Measurements from ENCODE around the gene TEX101.
A peak's percentile ranks its signal among the peaks of the same experiment; 100 is the strongest.
"Not testable (repeated sequence)": the region's sequence is repeated elsewhere in the genome, so short reads cannot be mapped to it uniquely, and the experiment has no call there.

TEX101 gene

GRCh38 chr19:43420954-43421353 is 6.3 kb downstream of the TEX101 start:
- DNase-seq (ENCODE audit: low read depth), result no peak

GRCh38 chr19:43422000-43422688 is 7.5 kb downstream of the TEX101 start:
- no peak for DNase-seq (ENCODE audit: low read depth)

GRCh38 chr19:43422689-43423066 is 8.0 kb downstream of the TEX101 start:
- DNase-seq (ENCODE audit: low read depth), result no peak

GRCh38 chr19:43423779-43424178 is 9.1 kb downstream of the TEX101 start:
- DNase-seq (ENCODE audit: low read depth), result no peak

- no peak for DNase-seq (ENCODE audit: low read depth)
Observed at GRCh38 chr19:43425567-43426392, 11.1 kb downstream of the TEX101 start.

- no peak for DNase-seq (ENCODE audit: low read depth)
Observed at GRCh38 chr19:43429395-43429794, 14.7 kb downstream of the TEX101 start.

GRCh38 chr19:43430142-43430710 is 15.5 kb downstream of the TEX101 start:
- DNase-seq (ENCODE audit: low read depth), result peak; percentile 53

- no peak for DNase-seq (ENCODE audit: low read depth)
Observed at GRCh38 chr19:43430976-43431375, 16.3 kb downstream of the TEX101 start.

- DNase-seq (ENCODE audit: low read depth), result no peak
Observed at GRCh38 chr19:43433358-43433673, 18.6 kb downstream of the TEX101 start.

- no peak for DNase-seq (ENCODE audit: low read depth)
Observed at GRCh38 chr19:43433689-43434088, 19.0 kb downstream of the TEX101 start.

GRCh38 chr19:43435775-43436174 is 21.1 kb downstream of the TEX101 start:
- no peak for DNase-seq (ENCODE audit: low read depth)

- DNase-seq (ENCODE audit: low read depth), result not testable (repeated sequence)
Observed at GRCh38 chr19:43437284-43437683, 22.6 kb downstream of the TEX101 start.

GRCh38 chr19:43437712-43438111 is 23.0 kb downstream of the TEX101 start:
- DNase-seq (ENCODE audit: low read depth), result no peak

GRCh38 chr19:43438291-43439031 is 23.8 kb downstream of the TEX101 start:
- peak; percentile 81 for DNase-seq (ENCODE audit: low read depth)

GRCh38 chr19:43439032-43439708 is 24.5 kb downstream of the TEX101 start:
- DNase-seq (ENCODE audit: low read depth), result no peak

- no peak for DNase-seq (ENCODE audit: low read depth)
Observed at GRCh38 chr19:43439709-43440063, 25.0 kb downstream of the TEX101 start.

GRCh38 chr19:43441716-43442115 is 27.0 kb downstream of the TEX101 start:
- no peak for DNase-seq (ENCODE audit: low read depth)

GRCh38 chr19:43444091-43444490 is 29.4 kb downstream of the TEX101 start:
- not testable (repeated sequence) for DNase-seq (ENCODE audit: low read depth)

- DNase-seq (ENCODE audit: low read depth), result no peak
Observed at GRCh38 chr19:43444531-43445287, 30.0 kb downstream of the TEX101 start.

GRCh38 chr19:43445426-43445825 is 30.7 kb downstream of the TEX101 start:
- no peak for DNase-seq (ENCODE audit: low read depth)

GRCh38 chr19:43446746-43447489 is 32.2 kb downstream of the TEX101 start:
- peak; percentile 60 for DNase-seq (ENCODE audit: low read depth)
